ENCODE results near the gene C20orf141.
"Not testable (repeated sequence)": the region's sequence is repeated elsewhere in the genome, so short reads cannot be mapped to it uniquely, and the experiment has no call there.

Gene C20orf141

DNA sequence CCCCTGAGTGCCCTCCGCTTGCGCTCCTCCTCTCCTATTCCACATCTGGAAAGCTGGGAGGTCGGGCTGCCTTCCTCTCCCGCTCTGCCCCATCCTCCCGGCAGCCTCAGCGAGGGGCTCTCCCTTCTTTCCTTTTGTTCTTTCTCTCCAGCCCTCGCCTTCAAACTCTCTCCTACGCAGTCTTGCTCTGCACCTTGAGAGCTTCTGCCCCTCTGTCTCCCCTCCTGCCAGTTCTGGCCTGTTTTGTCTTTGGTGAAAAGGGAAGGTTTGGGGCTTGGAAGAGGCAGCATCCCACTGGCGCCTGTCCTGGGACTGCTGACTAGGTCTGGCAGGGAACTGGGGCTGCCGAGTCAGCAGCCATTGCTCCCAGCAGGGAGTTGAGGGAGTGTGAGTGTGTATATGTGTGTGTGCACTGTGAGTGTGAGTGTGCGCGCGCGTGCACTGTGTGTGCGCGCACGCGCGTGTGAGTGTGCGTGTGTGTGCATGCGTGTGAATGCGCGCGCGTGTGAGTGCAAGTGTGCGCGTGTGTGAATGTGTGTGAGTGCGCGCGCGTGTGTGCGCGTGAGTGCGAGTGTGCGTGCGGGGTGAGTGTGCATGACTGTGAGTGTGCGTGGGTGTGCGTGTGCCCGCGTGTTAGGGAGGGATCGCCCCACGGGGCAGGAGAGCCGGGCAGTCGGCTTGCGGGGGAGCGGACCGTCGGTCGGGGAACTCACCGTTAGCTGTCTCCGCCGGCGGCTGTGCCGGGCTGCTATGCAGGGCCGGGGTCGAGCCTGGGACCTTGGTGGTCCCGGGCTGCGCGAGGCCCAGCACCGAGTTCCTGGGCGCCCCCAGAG is 14.9 kb upstream of the C20orf141 start:
- no peak for DNase-seq

DNA sequence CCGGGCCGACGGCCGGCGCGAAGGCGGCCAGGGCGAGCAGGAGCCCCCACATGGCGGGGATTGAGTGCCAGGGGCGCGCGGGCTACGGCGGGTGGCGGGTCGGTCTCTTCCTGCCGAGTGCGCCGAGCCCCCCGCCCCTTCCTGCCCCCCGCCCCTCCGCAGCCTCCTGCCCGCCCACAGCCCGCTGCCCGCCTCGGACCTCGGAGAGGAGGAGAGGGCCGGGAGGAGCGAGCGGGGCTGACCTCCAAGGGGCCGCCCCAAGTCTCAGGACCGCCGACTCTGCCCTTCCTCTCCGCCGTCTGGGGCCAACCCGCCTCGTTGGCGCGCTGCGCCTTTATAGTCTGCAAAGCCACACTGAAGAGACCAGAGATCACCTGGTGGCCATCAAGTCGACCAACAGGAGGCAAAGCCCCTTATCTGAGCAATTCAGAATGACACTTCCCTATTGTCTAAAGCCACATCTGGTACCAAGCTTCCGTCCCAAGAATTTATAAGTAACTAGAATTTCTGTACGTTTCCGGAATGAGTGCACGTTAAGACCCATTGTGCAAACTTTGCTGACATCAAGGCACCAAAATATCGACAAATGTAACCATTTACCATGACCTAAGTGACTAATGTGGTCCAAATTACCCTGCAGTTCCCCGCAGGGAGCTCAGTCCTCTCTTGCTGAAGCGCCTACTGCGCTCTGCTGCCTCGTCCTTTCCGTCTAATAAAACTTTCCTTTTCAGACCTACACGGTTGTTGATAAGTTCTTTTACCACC is 14.1 kb upstream of the C20orf141 start, which contains the start of gene CPXM1:
Gene CPXM1, minus strand, starts transcription at position 107 of the 765 bp plus-strand sequence. Its CDS starts 55 bp downstream, at position 52.
- peak; percentile 38 to 96 for DNase-seq

- peak in 1 of 2 donors; percentile 47 for DNase-seq
Observed at GRCh38 chr20:2801286-2801728, 13.5 kb upstream of the C20orf141 start.

DNA sequence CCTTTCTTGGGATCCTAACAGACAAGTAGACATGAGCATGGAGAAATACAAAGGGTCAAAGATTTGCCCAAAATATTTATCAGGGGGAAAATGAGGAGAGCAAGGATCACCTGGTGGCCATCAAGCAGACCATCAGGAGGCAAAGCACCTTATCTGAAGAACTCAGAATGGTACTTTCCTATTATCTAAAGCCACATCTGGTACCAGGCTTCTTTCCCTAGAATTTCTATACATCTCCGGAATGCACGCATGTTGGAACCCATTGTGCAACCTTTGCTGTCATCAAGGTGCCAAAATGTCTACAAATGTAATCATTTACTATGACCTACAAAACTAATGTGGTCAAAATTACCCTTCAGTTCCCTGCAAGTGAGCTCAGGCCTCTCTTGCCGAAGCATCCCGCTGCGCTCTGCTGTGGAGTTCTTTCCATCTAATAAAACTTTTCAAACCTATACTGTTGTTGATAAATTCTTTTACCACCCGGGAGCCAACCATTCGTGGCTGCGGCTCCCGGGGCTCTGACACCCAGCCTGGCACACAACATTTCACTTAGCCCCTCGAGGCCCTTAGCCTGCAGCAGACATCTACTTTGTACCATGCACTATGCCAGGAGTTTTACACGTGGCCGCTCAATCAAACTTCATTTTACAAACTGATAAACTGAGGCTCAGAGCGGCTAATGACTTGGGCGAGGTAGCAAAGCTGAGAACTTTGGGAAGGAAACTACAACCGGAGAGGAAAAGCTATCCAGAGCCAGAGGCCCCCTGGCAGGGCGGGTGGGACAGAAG is 10.6 kb upstream of the C20orf141 start:
- no peak for DNase-seq

DNA sequence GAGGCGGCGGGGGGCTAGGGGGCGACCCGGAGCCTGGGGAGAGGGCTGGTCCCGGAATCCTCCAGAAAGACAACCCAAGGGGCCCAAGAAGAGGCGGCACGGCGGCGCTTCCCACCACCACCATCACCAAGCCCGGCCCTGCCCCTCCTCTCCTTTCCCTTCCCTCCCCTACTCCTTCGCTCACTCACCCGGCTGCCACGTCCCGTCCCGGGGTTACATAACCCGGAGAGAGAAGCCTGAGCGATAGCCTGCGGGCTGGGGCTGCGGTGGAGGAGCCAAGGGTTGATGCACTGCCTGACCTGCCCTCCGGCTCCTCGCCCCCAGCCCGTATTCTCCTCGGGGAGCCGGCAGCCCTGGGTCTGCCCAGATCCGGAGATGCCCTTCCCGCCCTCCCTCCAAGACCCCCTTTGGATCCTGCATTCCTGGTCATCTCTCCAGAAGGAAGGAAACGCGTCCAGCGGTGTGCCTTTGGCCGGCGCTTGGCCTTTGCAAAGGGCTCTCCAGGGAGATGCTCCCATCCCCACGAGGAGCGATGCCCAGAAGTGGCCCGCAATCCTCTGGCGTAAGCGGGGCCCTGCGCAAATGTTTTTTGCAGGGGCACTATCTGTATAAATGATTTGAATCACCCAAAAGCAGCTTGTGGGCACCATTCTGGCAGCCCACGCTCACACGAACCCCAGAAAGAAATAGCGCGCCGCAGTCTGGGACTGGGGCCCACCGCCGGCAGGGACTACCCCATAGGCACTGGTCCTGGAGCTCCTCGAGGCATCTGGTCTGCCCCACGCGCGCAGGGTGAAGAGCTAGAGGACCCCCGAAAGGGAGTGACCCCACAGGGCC is 9.7 kb upstream of the C20orf141 start:
- DNase-seq = no peak

- no peak for DNase-seq
Observed at GRCh38 chr20:2805689-2806350, 9.0 kb upstream of the C20orf141 start.

DNA sequence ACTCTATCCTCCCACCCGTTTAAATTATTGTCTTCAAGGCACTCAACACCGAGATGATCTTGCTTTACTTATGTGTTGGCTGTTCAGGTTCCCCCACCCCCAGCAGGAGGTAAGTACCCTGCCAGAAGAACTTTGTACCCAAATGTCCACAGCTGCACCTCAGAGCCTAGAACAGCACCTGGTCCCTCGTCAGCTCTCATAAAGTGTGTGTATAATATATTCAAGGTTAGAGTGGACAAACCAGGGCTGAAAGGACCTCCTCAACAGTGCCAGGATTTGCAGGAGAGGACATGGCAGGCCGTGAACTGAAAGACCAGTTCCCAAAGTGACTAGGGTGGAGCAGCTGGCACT is 8.5 kb upstream of the C20orf141 start:
- DNase-seq = no peak

- DNase-seq = no peak
Observed at GRCh38 chr20:2807019-2807418, 7.8 kb upstream of the C20orf141 start.

DNA sequence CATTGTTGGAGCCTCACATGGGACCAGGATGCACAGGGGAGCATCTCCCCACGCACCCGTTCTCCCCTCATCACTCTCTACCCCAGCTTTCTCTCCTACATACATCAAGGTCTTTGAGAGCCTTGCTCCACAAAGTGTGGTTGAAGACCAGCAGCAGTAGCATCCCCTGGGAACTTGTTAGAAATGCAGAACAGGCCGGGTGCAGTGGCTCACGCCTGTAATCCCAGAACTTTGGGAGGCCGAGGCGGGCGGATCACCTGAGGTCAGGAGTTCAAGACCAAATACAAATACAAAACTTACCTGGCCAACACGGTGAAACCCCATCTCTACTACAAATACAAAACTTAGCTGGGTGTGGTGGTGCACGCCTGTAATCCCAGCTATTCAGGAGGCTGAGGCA is 6.9 kb upstream of the C20orf141 start:
- not testable (repeated sequence) for DNase-seq

DNA sequence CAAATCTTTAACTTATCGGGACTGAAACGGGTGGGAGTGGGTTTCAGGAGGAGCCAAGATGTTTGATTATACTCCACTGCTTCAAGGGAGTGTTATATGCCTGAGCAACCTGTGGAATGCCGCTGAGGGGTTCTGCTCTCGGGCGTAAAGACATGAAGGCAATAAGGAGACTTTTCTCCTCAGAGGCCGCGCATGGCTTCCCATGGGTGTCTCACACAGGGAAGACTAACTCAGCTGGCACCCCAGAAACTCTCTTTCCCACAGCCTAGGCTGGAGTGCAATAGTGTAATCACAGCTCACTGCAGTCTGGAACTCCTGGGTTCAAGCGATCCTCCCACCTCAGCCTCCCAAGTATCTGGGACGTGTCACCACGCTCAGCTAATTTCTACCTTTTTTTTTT is 5.1 kb upstream of the C20orf141 start:
- no peak for DNase-seq

- DNase-seq = no peak
Observed at GRCh38 chr20:2812189-2812588, 2.6 kb upstream of the C20orf141 start.

- no peak for DNase-seq
Observed at GRCh38 chr20:2814076-2814475, 711 bp upstream of the C20orf141 start.

- DNase-seq = no peak
Observed at GRCh38 chr20:2815242-2815900, 584 bp downstream of the C20orf141 start.

- DNase-seq = no peak
Observed at GRCh38 chr20:2816030-2816582, 1.3 kb downstream of the C20orf141 start, which contains the start of gene TMEM239. Gene TMEM239, plus strand, starts transcription at chr20:2816364. Its CDS starts 191 bp downstream, at chr20:2816555.

- no peak for DNase-seq
Observed at GRCh38 chr20:2816583-2817340, 2.0 kb downstream of the C20orf141 start.

- DNase-seq = no peak
Observed at GRCh38 chr20:2817341-2817726, 2.5 kb downstream of the C20orf141 start.

DNA sequence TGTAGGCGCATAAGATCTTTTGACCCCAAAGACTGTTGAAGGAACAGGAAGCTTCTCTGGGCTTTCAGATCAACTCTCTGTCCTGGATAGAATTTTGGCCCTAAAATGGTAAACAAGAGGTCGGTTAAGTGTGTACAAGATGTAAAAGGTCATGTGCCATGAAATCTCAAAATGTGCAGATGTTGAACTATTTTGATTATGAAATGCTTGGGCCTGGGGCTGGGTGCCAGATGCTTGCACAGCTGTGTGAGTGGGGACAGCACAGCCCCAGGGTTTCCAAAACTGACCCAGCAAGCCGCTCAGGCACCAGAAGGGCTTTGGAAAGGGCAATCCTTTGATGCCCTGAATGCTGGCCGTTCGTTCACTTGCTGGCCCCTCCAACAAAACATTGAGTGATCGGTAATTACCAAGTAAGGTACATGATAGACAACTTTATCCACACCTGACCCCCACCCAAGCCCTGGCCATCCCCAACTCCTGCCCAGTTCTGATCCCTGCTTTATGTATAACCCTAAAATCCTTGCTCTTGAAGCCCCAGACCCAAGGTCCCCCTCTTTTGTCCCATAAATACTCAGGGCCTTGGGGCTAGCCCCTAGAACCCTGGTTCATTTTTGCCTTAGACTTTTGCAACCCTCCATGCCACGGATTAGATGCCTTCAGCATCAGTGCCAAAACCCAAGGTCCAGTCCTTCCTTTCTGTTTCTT is 3.3 kb downstream of the C20orf141 start:
- DNase-seq = no peak

GRCh38 chr20:2820084-2820895 is 5.5 kb downstream of the C20orf141 start:
- DNase-seq = no peak
